ENCODE results near the gene AQP4.

AQP4 gene, protein sequence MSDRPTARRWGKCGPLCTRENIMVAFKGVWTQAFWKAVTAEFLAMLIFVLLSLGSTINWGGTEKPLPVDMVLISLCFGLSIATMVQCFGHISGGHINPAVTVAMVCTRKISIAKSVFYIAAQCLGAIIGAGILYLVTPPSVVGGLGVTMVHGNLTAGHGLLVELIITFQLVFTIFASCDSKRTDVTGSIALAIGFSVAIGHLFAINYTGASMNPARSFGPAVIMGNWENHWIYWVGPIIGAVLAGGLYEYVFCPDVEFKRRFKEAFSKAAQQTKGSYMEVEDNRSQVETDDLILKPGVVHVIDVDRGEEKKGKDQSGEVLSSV

DNA sequence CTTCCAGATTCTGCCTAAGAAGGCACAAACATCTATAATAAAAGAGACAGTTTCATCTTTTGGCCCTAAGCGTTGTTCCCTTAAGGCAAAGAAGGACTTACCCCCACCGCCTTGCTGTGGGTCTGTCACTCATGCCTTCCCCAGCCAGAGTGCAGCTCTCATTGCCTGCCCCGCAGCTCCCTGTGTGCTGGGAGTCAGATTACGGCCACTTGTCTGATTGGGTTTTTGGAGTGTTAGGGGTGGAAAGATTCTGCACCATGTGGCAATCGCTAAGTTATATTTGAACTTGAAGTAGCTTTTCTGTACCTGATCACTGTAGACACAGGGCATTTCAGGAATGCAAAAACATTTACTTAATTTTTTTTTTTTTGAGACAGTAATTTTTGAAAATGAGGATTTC is at the start of gene AQP4:
Gene AQP4 (minus strand): TSS at position 151 of the 400 bp plus-strand sequence. CDS start 18 bp downstream, at position 133.
- DNase-seq: no peak

- no peak for DNase-seq
These were observed 46.3 kb upstream of the AQP4 start for GRCh38 chr18:26911840-26912239.

DNA sequence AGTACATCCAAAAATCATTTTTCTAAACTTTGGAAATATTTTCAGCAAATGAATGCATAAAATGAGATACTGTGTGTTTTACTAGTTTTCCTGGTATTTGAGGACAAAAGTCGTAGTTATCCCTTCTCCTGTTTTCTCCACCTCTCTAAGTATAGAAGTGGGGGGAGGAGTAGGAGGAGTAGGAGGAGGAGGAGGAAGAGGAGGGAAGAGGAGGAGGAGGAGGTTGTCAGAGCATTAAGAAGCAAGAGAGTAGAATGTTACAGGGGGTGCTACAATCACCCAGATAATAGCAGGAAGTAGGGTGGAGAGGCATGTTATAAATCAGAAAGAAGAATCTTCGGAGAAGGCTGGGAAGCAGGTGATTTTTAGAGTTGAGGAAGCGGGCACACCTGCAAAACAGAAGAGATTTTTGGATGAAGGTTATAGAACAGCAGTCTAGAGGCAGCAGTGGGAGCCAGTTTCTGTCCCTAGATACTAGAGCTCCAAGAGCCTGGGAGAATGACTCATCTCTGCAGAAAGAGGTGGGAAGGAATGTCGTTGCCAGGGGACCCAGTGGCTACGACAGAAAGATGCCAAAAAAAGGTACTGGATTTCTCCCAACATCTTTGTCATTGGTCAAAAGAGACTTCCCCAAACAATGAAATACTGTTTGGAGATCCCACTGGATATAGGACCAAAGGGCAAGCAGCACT is 44.2 kb upstream of the AQP4 start:
- no peak for DNase-seq

- DNase-seq: no peak
These were observed 43.4 kb upstream of the AQP4 start for GRCh38 chr18:26908906-26909305.

DNA sequence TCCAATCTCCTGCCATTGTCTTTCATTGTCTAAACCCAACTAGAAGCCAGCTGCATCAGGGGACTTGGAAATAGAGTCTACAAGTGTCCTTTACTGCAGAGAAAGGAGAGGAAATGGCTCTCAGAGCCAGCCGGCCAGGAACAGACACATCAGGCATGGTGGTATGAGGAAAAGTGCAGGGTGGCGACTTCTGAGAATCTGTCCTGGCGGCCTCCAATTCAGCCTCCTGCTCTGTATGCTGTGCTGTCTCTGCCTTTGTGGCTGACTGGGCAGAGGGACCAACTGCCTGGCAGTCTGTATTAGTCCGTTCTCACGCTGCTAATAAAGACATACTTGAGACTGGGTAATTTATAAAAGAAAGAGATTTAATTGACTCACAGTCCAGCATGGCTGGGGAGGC is 36.8 kb upstream of the AQP4 start:
- no peak for DNase-seq

DNA sequence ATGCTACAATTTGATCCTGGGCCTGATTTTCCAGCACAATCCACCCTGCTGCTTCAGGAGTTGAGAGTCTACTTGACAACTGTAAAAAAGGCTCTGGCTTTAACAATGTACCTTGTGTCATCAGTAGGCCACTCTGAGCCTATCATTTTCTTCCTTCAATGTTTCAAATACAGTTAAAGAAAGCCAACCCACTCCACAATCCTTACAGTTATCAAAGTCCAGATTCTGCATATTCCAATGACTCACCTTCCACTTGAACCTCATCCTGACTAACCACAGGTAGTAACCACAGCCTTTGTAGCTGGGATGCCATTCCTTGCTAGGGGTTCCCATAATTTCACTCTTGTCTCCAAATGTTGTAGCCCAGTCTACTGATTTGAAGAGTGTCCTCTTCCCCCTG is 35.5 kb upstream of the AQP4 start:
- no peak for DNase-seq

DNA sequence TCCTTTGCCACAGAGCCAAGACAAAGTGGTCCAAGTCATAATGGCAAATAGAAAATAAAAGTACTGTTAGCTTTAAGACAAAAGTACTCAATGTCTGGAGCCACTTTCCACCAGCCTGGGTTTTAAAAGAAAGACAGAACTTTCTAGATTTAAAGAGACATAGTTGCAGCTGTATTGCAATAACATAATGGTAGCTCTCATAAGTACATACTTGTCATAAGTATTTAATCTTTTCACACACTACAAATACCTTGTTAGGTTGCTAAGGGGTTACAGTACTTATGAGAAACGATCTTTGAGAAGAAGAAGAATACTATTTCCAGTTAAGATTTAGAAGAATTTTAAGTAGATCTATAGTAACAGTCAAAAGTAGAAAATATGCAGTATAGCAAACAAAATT is 28.9 kb upstream of the AQP4 start:
- no peak for DNase-seq

GRCh38 chr18:26893996-26894395 is 28.5 kb upstream of the AQP4 start:
- DNase-seq: no peak

GRCh38 chr18:26888259-26888658 is 22.8 kb upstream of the AQP4 start:
- no peak for DNase-seq

DNA sequence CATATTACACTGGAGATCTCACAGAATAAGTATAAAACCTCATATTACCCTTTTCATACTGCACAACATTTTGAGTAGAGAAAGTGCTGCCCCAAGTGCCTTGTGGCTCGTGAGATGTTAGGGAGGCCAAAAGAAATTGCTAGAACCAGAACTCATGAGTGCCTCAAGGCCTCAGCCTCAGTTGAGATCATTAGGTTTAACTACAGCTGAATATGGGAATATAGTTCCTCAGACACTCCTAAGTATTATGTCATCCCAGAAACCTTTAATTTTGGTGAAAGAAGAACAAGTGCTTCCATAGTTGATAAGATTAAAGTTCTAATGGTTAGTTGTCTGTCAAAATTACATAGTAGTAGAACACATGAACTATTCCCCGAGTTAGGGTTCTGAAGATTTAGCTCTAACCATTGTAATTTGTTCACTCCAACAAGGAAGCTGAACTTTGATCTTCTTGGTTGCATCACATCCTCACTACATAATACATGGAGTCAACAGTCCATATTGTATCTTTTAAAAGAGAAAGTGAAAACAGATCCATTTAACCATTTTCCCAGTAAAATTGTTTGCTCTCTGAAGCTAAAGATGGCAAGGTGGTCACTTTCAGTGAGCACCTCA is 9.6 kb upstream of the AQP4 start:
- DNase-seq: no peak

GRCh38 chr18:26874283-26874682 is 8.8 kb upstream of the AQP4 start:
- no peak for DNase-seq

- no peak for DNase-seq
These were observed 4.1 kb upstream of the AQP4 start for GRCh38 chr18:26869640-26870039.

- no peak for DNase-seq
These were observed 3.6 kb upstream of the AQP4 start for GRCh38 chr18:26868968-26869586.

- DNase-seq: no peak
These were observed 2.0 kb upstream of the AQP4 start for GRCh38 chr18:26867471-26867870.

DNA sequence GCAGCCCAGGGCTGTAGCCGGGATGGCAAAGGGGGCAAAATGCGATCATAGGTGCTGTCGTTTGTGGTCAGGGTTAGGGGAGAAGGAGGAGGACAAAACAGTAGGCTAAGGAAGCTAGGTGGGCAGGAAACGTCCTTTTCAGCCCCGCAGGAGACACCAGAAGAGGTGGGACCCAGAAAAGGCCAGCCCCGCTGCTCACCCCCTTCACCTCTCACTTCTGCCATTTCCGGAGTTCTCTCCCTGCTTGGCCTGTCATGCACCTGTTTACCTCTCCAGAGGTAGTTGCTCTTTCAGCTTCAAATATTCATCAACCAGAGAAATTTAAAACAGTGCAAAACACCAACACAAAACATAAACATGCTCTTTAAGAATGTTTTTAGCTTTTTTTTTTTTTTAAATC is 849 bp downstream of the AQP4 start:
- no peak for DNase-seq

GRCh38 chr18:26863921-26864497 is 1.5 kb downstream of the AQP4 start:
- DNase-seq: no peak

GRCh38 chr18:26863122-26863879 is 2.2 kb downstream of the AQP4 start:
- no peak for DNase-seq

DNA sequence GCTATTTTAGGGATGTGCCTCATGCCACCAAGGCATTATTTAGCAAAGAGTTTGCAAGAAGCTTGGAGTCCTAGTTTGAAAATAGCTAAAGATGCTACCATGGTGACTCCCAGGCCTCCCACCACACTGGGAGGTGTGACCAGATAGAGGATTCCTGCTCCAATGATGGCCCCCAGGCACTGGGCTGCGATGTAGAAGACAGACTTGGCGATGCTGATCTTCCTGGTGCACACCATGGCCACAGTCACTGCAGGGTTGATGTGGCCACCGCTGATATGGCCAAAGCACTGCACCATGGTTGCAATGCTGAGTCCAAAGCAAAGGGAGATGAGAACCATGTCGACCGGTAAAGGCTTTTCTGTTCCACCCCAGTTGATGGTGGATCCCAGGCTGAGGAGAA is 3.4 kb downstream of the AQP4 start:
- no peak for DNase-seq

DNA sequence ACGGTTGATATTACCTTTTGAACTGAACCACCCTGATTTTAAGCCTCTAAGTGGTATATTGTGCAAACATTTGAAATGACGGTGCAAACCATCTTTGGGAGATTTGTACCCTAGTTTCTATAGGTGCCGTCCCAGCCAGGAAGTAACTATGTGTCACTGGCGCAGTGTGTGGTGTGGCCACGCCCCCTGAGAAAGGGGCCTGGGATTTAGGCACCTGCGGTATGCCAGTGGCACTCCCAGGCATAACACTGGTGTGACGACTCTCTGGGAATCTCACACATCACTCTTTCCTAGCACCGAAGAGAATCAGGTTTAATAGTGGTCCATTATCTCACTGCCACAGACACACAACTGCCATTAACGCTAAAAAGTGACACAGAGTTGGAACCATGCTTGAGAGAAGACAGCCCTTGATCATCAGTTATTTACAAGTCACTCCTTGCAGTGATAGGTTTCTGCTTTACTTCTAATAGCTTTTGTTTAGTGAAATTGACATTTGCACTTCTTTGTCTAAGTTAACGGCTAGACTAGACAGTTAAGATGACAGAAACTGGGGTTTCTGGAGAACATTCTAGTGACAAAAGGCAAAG is 11.1 kb downstream of the AQP4 start:
- DNase-seq: no peak

DNA sequence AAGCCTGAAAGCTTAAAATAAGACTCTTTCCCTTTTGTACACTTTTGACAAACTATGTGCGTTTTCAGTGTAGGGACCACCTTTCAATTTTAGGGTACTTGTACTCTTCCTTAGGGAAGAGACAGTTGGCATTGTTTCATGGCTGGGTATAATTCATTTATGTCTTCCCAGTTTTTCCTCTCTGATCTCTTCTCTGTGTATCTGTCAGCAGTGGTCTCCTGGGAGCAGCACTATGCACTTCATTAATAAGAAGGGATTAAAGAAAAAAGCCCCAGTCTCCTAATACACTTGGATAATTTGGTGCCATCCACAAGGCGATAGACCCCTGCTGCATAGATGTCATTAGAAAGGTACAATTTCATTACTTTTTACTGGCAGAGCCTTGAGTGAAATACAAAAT is 12.1 kb downstream of the AQP4 start:
- DNase-seq: no peak

DNA sequence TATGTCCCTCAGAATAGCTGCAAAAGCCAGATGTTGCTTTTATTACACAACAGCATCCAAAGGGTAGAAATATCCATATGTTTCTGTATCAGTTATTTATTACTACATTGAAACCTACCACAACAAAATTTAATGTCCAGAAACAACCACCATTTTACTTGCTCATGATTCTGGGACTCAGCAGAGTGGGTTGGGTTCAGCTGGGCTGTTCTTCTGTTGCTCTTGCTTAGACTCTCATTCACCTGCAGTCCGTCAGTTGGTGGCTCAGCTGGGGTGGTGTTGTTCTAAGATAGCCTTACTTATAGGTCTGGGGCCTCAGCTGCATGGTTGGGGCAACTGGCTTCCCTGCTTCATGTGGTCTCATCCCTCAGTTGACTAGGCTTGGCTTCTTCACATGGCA is 21.7 kb downstream of the AQP4 start:
- no peak for DNase-seq

DNA sequence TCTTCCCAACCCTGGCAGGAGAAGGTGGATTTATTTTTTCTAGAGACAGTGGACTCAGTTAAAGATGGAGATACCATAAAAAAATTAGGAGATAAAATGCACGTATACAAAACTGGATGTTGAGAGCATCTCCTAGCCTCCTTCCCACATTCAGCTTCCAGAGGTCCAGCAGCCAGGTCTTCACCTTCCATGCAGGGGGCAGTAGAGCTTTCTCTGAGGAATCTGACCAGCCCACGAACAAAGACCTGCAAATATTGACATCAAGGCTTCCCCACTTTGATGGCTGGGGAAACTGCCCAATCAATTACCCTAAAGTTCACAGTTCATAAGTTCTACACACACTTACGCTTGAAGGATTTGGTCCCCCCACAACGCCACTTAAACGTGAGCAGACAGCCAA is 24.5 kb downstream of the AQP4 start:
- DNase-seq: no peak
